Measurements from ENCODE around the gene DLGAP1.

DNA sequence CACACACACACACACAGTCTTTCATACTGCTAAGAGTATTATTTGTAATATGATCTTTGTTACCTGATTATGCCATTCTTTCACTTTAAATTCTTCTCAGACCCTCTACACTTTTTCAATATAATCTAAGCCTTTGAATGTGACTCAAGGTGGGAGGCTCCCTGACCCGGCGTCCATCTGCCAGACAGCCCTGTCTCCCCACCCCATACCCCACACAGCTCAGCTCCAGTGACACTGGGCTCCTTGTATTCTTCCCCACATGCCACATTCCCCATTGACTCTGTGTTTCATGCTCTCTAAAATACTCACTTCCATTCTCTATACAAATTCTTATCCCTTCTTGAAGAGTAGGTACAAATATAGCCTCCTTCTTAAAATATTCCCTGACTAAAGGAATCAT is 563.0 kb downstream of the DLGAP1 start:
- TF ChIP-seq FOXK2 (IDR thresholded peaks at IDR 0.05), result no peak
- no peak for TF ChIP-seq TARDBP (IDR thresholded peaks at IDR 0.05)
- no peak for TF ChIP-seq SUZ12 (IDR thresholded peaks at IDR 0.05)
- no peak for TF ChIP-seq CTBP1 (IDR thresholded peaks at IDR 0.05; ENCODE audit: borderline replicate concordance)
- no peak for TF ChIP-seq HDGF (IDR thresholded peaks at IDR 0.05; ENCODE audit: borderline replicate concordance)
- TF ChIP-seq ARNT (IDR thresholded peaks at IDR 0.05), result no peak
- TF ChIP-seq NFRKB (IDR thresholded peaks at IDR 0.05), result no peak
- TF ChIP-seq ZNF384 (IDR thresholded peaks at IDR 0.05), result no peak
- TF ChIP-seq ELF4 (IDR thresholded peaks at IDR 0.05), result no peak
- TF ChIP-seq BHLHE40 (IDR thresholded peaks at IDR 0.05; ENCODE audit: borderline replicate concordance), result no peak
- TF ChIP-seq SP1 (IDR thresholded peaks at IDR 0.05), result no peak
- no peak for TF ChIP-seq FOXA1 (IDR thresholded peaks at IDR 0.05)
- TF ChIP-seq FOXM1 (IDR thresholded peaks at IDR 0.05; ENCODE audit: borderline replicate concordance), result no peak
